Astrocyte (in vitro differentiated cells and primary cell): ENCODE measurements around the gene FAM53B.

Source experiments
- EZH2 ChIP-seq: IDR thresholded peaks from 2 replicates; pipeline ENCODE4 v1.6.1; 2012; ENCODE audit warnings: mild to moderate bottlenecking, low read length, inconsistent platforms; ENCODE audit not compliant: insufficient read depth
- TF ChIP-seq, protein P1 (sequence below): IDR thresholded peaks from 2 replicates; pipeline ENCODE4 v1.5.1; 2011; ENCODE audit warnings: low read depth, mild to moderate bottlenecking, inconsistent platforms, low read length, moderate library complexity; ENCODE audit not compliant: insufficient read depth

DNA sequence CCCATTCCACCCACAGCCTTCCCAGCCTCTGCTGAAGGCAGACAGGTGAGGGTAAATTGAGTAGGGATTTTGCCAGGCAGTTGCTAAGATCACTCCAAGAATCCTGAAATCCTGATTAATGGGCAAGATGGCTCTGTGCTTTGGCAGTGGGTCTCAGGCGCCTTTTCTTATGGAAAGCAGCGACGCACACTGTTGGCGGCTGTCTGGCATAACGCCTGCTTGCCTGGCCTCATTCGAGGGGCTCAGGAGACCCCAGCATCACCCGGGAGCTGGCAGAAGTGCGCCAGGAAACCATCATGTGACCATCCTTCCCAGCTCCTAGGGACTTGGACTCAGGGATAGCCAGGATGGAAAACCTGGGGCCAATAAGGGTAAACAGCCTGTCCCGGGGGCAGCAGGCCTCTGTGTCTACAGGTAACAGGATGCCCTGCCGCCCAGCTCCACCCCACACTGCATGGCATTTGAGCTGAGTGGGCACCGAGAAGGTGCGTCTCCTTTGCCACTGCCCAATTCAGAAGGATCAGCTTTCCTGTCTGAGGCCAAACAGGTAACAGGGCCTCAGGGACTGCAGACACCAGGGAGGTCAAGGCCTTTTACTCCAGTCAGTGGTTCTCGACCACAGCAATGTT, 98.6 kb downstream of the FAM53B start:
- TF ChIP-seq, protein P1, sequence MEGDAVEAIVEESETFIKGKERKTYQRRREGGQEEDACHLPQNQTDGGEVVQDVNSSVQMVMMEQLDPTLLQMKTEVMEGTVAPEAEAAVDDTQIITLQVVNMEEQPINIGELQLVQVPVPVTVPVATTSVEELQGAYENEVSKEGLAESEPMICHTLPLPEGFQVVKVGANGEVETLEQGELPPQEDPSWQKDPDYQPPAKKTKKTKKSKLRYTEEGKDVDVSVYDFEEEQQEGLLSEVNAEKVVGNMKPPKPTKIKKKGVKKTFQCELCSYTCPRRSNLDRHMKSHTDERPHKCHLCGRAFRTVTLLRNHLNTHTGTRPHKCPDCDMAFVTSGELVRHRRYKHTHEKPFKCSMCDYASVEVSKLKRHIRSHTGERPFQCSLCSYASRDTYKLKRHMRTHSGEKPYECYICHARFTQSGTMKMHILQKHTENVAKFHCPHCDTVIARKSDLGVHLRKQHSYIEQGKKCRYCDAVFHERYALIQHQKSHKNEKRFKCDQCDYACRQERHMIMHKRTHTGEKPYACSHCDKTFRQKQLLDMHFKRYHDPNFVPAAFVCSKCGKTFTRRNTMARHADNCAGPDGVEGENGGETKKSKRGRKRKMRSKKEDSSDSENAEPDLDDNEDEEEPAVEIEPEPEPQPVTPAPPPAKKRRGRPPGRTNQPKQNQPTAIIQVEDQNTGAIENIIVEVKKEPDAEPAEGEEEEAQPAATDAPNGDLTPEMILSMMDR, result no peak
- TF ChIP-seq EZH2, result no peak
